ENCODE data around the gene APBB2. TPM values are rescaled to one million over a fixed set of nuclear protein-coding genes. Genes with fewer than 3 reads are reported as not detected.
A peak's percentile ranks its signal among the peaks of the same experiment; 100 is the strongest.

APBB2 gene
- total RNA-seq, 4 donors from 2014 or later, result 139 to 248 (median 203) TPM

DNA sequence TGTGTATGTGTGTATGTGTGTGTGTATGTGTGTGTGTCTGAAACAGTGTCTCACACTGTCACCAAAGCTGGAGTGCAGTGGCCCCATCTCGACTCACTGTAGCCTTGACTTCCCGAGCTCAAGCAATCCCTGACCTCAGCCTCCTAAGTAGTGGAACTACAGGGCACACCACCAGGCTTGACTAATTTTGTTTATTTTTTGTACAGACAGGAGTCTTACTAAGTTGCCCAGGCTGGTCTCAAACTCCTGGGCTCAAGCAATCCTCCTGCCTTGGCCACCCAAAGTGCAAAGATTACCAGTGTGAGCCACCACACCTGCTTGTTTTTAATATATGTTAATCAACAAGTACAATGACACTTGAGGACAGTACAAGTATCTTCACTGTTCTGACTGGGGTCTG is 92.4 kb downstream of the APBB2 start:
- no peaks in the 10 kb centered on the region for H3K9me3 ChIP-seq
- no peak overlapping the region for H3K4me3 ChIP-seq
- peak overlapping the region in 2 of 4 donors; percentile 58 to 79 for H3K27ac ChIP-seq
- H3K36me3 ChIP-seq, result no peaks in the 10 kb centered on the region
- no peak for DNase-seq (ENCODE audit: low spot score in 2 of 2)
- peaks cover 0 to 60% (median 19%) of the 10 kb centered on the region in 4 donors for H3K4me1 ChIP-seq
- no peaks in the 10 kb centered on the region for H3K27me3 ChIP-seq
- no peak for TF ChIP-seq EP300 (IDR thresholded peaks at IDR 0.05)
- TF ChIP-seq POLR2A (IDR thresholded peaks at IDR 0.05), result no peak
- TF ChIP-seq, protein P1, sequence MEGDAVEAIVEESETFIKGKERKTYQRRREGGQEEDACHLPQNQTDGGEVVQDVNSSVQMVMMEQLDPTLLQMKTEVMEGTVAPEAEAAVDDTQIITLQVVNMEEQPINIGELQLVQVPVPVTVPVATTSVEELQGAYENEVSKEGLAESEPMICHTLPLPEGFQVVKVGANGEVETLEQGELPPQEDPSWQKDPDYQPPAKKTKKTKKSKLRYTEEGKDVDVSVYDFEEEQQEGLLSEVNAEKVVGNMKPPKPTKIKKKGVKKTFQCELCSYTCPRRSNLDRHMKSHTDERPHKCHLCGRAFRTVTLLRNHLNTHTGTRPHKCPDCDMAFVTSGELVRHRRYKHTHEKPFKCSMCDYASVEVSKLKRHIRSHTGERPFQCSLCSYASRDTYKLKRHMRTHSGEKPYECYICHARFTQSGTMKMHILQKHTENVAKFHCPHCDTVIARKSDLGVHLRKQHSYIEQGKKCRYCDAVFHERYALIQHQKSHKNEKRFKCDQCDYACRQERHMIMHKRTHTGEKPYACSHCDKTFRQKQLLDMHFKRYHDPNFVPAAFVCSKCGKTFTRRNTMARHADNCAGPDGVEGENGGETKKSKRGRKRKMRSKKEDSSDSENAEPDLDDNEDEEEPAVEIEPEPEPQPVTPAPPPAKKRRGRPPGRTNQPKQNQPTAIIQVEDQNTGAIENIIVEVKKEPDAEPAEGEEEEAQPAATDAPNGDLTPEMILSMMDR (IDR thresholded peaks at IDR 0.05), result no peak
- 87 to 100% methylated on average over 2 of the region's 2 CpGs for WGBS, 2 donors

DNA sequence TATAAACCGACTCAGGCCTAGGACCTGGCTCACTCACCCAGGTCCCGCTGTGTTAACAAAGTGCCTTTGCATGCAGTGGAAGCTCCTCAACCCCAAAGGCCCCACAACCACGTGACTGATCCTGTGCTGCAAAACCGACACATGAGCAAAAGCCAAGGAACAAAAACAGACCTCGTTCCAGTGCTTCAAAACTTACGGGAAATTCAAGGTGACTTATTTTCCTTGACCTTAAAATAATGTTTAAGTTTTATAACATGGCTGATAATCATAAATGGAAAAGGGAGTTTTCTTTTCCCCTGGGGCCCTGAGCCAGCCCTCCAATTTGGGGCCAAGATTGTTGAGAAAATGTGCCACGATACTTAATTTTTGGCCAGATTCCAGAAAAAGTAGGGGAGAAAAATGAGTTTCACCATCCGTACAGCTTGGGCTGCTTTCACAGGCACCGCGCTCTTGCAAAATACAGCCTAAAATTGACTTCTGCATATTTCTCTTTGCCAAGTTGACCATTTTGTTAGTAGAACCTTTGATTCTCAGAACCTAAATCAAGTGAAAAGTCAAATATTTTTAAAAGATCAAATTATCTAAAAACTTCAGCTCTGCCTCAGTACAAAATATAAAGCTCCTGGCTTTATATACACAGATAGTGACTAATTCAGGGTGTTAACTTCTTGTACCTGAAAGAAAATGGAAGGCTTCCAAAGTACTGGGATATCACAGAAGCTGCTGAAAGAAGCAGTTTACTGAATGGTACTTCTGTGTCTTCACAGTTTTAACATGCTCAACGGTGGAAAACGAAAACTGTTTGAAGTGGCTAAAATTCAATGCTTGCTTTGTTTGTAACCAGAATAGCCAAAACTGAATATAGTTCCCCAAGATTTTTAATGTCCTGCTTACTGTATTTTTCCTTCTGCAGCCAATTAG is 93.8 kb downstream of the APBB2 start:
- peak overlapping the region in 3 of 4 donors; percentile 32 to 79 (median 58) for H3K27ac ChIP-seq
- no peaks in the 10 kb centered on the region for H3K27me3 ChIP-seq
- H3K4me1 ChIP-seq, result peaks cover 0 to 53% (median 19%) of the 10 kb centered on the region in 4 donors
- TF ChIP-seq EP300 (IDR thresholded peaks at IDR 0.05) (peak in 1 of 2 donors; percentile 75), POLR2A (IDR thresholded peaks at IDR 0.05) (no peak)
- TF ChIP-seq, protein P1 (IDR thresholded peaks at IDR 0.05), result no peak
- peak; percentile 43 to 51 for DNase-seq (ENCODE audit: low spot score in 2 of 2)
- peak overlapping the region in 1 of 4 donors; percentile 32 for H3K4me3 ChIP-seq
- no peaks in the 10 kb centered on the region for H3K9me3 ChIP-seq
- WGBS, 2 donors, result 14 to 16% methylated on average over 12 of the region's 12 CpGs
- H3K36me3 ChIP-seq, result peaks cover 0 to 8% (median 0%) of the 10 kb centered on the region in 3 donors

DNA sequence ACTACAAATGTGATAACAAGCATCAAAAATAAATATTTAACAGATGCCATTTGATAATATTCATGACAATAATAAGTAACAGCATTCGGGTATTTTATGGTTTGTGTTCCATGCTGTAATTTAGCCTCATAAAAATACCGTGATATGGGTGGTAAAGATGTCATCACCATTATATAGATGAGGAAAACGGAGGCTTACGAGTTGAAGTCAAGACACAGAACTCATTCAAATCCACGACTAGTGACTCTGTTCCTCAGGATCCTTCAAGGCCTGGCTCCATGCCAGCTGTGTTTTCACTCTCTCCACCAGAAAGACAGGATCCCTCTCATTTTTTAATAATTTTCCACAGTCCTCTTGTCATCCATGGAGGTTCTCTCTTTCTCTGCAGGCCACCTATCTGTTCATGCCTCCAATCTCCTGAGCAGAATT is 94.5 kb downstream of the APBB2 start:
- peak overlapping the region in 1 of 4 donors; percentile 32 for H3K4me3 ChIP-seq
- H3K4me1 ChIP-seq, result peaks cover 0 to 46% (median 19%) of the 10 kb centered on the region in 4 donors
- H3K27ac ChIP-seq, result peak overlapping the region in 3 of 4 donors; percentile 32 to 79 (median 58)
- H3K27me3 ChIP-seq, result no peaks in the 10 kb centered on the region
- H3K9me3 ChIP-seq, result peaks cover 0 to 6% (median 0%) of the 10 kb centered on the region in 4 donors
- DNase-seq (ENCODE audit: low spot score in 2 of 2), result peak; percentile 39 to 45
- H3K36me3 ChIP-seq, result peaks cover 0 to 8% (median 0%) of the 10 kb centered on the region in 3 donors
- TF ChIP-seq POLR2A (IDR thresholded peaks at IDR 0.05) (no peak), EP300 (IDR thresholded peaks at IDR 0.05) (no peak)
- TF ChIP-seq, protein P1 (IDR thresholded peaks at IDR 0.05), result no peak
- 50 to 53% methylated on average over 5 of the region's 5 CpGs for WGBS, 2 donors

DNA sequence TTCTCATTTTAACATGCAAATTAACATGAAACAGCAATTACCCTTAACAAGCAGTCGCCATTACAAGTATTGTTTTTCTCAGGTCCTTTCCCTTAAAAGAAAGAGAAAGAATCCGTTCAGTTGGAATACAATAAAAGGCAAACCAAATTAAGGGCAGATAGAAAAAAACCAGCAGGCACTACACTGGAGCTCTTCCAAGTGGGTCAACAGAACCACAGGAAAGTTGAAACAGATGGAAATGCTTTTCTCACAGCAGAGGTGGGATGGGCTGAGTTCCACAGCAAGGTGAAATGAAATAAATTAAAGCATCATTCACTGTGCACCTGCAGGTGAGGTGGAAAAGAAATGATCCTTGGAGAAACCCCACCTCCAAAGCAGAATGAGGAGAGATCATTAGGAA is 102.6 kb downstream of the APBB2 start:
- Histone ChIP-seq H3K27ac (no peak overlapping the region), H3K4me1 (peaks cover 0 to 4% (median 0%) of the 10 kb centered on the region in 4 donors), H3K4me3 (no peak overlapping the region), H3K9me3 (peaks cover 0 to 10% (median 0%) of the 10 kb centered on the region in 4 donors), H3K36me3 (peaks cover 0 to 8% (median 0%) of the 10 kb centered on the region in 3 donors), H3K27me3 (no peaks in the 10 kb centered on the region)
- whole genome bisulfite sequencing, 2 donors, result 68 to 73% methylated on average over 2 of the region's 2 CpGs
- DNase-seq (ENCODE audit: low spot score in 2 of 2), result no peak
- no peak for TF ChIP-seq EP300 (IDR thresholded peaks at IDR 0.05)
- TF ChIP-seq, protein P1 (IDR thresholded peaks at IDR 0.05), result no peak
- TF ChIP-seq POLR2A (IDR thresholded peaks at IDR 0.05), result no peak

DNA sequence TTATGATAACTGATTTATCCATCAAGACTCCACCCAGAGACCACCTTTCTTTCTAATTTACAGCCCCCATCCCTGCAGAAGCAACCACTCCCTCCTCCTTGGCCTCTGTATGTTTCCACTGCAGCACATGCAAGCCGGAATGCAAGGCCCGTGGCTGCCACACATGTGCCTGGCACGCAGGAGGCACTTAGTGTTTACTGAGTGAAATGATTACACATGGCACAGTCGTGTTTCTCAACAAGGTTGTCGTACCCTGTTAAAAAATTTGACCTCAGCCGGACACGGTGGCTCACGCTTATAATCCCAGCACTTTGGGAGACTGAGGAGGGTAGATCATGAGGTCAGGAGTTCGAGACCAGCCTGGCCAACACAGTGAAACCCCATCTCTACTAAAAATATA is 104.3 kb downstream of the APBB2 start:
- no peaks in the 10 kb centered on the region for H3K36me3 ChIP-seq
- no peak overlapping the region for H3K27ac ChIP-seq
- TF ChIP-seq POLR2A (IDR thresholded peaks at IDR 0.05) (no peak), EP300 (IDR thresholded peaks at IDR 0.05) (no peak)
- TF ChIP-seq, protein P1 (IDR thresholded peaks at IDR 0.05), result no peak
- no peak for DNase-seq (ENCODE audit: low spot score in 2 of 2)
- no peak overlapping the region for H3K4me3 ChIP-seq
- no peaks in the 10 kb centered on the region for H3K27me3 ChIP-seq
- H3K4me1 ChIP-seq, result peaks cover 0 to 4% (median 0%) of the 10 kb centered on the region in 4 donors
- peaks cover 0 to 6% (median 0%) of the 10 kb centered on the region in 4 donors for H3K9me3 ChIP-seq
- WGBS, 2 donors, result 90 to 97% methylated on average over 9 of the region's 9 CpGs

Measured in tibial nerve (tissue), 4 donors.